ENCODE measurements around the gene ABCC1. TPM values are rescaled to one million over a fixed set of nuclear protein-coding genes. Genes with fewer than 3 reads are reported as not detected.

ABCC1 gene
- total RNA-seq, 1 experiment from 2014 or later, result 25.0 TPM

DNA sequence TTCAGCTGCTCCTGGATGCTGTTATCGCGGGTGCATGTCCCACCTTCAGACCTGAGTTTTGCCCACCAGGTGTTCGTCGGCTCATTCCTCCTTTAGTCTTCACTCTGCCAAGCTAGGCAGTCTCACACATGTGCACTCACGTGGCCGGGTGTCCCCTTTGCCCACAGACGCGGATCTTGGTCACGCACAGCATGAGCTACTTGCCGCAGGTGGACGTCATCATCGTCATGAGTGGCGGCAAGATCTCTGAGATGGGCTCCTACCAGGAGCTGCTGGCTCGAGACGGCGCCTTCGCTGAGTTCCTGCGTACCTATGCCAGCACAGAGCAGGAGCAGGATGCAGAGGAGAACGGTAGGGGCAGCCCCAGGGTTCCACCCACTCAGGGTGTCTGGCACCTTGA is 140.8 kb downstream of the ABCC1 start:
- H3K36me3 ChIP-seq (ENCODE audit: insufficient read depth, low read length, poor library complexity, severe bottlenecking), result peaks cover 7% of the 10 kb centered on the region
- ChIA-PET CTCF (no interaction called here), POLR2A (ENCODE audit: low non-redundant PET) (no interaction called here)
- no peak for DNase-seq (ENCODE audit: low spot score)
- intact Hi-C loops (cut with micrococcal nuclease; ENCODE audit: unreplicated experiment), result no loop called here
- H3K27ac ChIP-seq (ENCODE audit: low read depth, low read length, poor library complexity, severe bottlenecking), result no peak overlapping the region
- TF ChIP-seq CTCF (conservative IDR thresholded peaks at IDR 0.05; ENCODE audit: low read depth, low read length), result no peak
- TF ChIP-seq EZH2 (IDR thresholded peaks at IDR 0.05; ENCODE audit: borderline replicate concordance, low read depth, low read length, poor library complexity, severe bottlenecking), result no peak
- no peak overlapping the region for H3K4me3 ChIP-seq (ENCODE audit: low read depth, low read length, poor library complexity, severe bottlenecking)
- BruUV-seq (replicated peaks), result no TSS peak
- no peaks in the 10 kb centered on the region for H3K27me3 ChIP-seq (replicated peaks; ENCODE audit: insufficient read depth, low read depth, low read length, poor library complexity)
- H3K9me3 ChIP-seq (ENCODE audit: low read depth, low read length, poor library complexity, severe bottlenecking), result no peaks in the 10 kb centered on the region
- H3K4me1 ChIP-seq (ENCODE audit: insufficient read depth, low read length, poor library complexity, severe bottlenecking), result peaks cover 8% of the 10 kb centered on the region

DNA sequence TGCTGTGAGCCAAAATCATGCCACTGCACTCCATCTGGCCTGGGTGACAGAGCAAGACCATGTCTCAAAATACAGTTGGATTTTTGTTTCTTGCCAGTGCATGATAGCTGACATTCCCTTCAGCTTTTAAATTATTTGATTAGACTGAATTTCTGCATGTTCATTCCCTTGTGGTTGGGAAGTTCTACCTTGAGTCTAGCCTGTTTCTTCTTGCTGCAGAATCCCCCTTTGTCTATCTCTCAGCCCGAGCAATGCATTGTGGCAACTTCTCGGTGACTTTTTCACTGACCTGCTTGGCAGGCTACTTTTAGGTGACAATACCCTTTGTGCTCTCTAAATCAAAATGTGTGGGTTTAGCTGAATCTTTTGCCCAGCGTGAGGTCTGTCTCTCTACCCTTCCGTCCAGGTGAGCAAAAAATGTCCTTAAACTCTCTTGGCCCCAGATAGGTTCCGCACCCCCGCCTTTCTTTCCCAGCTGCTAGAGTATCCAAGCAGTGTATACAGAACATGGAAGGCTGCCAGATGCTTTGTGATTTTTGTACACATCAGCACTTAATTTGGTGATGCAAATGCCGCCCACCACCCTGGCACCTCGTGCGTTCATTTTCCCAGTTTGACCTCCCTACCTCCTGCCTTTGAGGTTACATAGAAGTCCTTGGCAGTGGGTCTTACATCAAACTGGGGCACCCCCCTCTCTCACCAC is 143.7 kb downstream of the ABCC1 start:
- Histone ChIP-seq H3K4me1 (ENCODE audit: insufficient read depth, low read length, poor library complexity, severe bottlenecking) (peaks cover 8% of the 10 kb centered on the region), H3K27me3 (replicated peaks; ENCODE audit: insufficient read depth, low read depth, low read length, poor library complexity) (no peaks in the 10 kb centered on the region), H3K36me3 (ENCODE audit: insufficient read depth, low read length, poor library complexity, severe bottlenecking) (peaks cover 5% of the 10 kb centered on the region), H3K4me3 (ENCODE audit: low read depth, low read length, poor library complexity, severe bottlenecking) (no peak overlapping the region), H3K27ac (ENCODE audit: low read depth, low read length, poor library complexity, severe bottlenecking) (no peak overlapping the region), H3K9me3 (ENCODE audit: low read depth, low read length, poor library complexity, severe bottlenecking) (no peaks in the 10 kb centered on the region)
- ChIA-PET CTCF (no interaction called here), POLR2A (ENCODE audit: low non-redundant PET) (no interaction called here)
- peak; percentile 67 for DNase-seq (ENCODE audit: low spot score)
- TF ChIP-seq EZH2 (IDR thresholded peaks at IDR 0.05; ENCODE audit: borderline replicate concordance, low read depth, low read length, poor library complexity, severe bottlenecking) (no peak), CTCF (conservative IDR thresholded peaks at IDR 0.05; ENCODE audit: low read depth, low read length) (no peak)
- BruUV-seq (replicated peaks), result no TSS peak
- intact Hi-C loops (cut with micrococcal nuclease; ENCODE audit: unreplicated experiment), result no loop called here

- BruUV-seq (replicated peaks), result no TSS peak
- Histone ChIP-seq H3K4me1 (ENCODE audit: insufficient read depth, low read length, poor library complexity, severe bottlenecking) (peaks cover 8% of the 10 kb centered on the region), H3K27me3 (replicated peaks; ENCODE audit: insufficient read depth, low read depth, low read length, poor library complexity) (no peaks in the 10 kb centered on the region), H3K9me3 (ENCODE audit: low read depth, low read length, poor library complexity, severe bottlenecking) (no peaks in the 10 kb centered on the region), H3K4me3 (ENCODE audit: low read depth, low read length, poor library complexity, severe bottlenecking) (no peak overlapping the region), H3K36me3 (ENCODE audit: insufficient read depth, low read length, poor library complexity, severe bottlenecking) (peaks cover 5% of the 10 kb centered on the region), H3K27ac (ENCODE audit: low read depth, low read length, poor library complexity, severe bottlenecking) (no peak overlapping the region)
- TF ChIP-seq CTCF (conservative IDR thresholded peaks at IDR 0.05; ENCODE audit: low read depth, low read length) (no peak), EZH2 (IDR thresholded peaks at IDR 0.05; ENCODE audit: borderline replicate concordance, low read depth, low read length, poor library complexity, severe bottlenecking) (no peak)
- ChIA-PET POLR2A (ENCODE audit: low non-redundant PET) (interaction anchor here (0.7 kb wide), 1 partner anchor 73 kb away, joined by 15 read pairs; no protein-coding TSS in a partner anchor), CTCF (no interaction called here)
- DNase-seq (ENCODE audit: low spot score), result no peak
- intact Hi-C loops (cut with micrococcal nuclease; ENCODE audit: unreplicated experiment), result no loop called here
These were observed 144.4 kb downstream of the ABCC1 start for GRCh38 chr16:16093628-16094332.
